Measurements from ENCODE around the gene SIRT7. TPM values are rescaled to one million over a fixed set of nuclear protein-coding genes. Genes with fewer than 3 reads are reported as not detected.

The SIRT7 gene
- polyA plus RNA-seq, 1 of the 3 experiments (the other 2 are of a cell fraction), result 32.6 TPM

DNA sequence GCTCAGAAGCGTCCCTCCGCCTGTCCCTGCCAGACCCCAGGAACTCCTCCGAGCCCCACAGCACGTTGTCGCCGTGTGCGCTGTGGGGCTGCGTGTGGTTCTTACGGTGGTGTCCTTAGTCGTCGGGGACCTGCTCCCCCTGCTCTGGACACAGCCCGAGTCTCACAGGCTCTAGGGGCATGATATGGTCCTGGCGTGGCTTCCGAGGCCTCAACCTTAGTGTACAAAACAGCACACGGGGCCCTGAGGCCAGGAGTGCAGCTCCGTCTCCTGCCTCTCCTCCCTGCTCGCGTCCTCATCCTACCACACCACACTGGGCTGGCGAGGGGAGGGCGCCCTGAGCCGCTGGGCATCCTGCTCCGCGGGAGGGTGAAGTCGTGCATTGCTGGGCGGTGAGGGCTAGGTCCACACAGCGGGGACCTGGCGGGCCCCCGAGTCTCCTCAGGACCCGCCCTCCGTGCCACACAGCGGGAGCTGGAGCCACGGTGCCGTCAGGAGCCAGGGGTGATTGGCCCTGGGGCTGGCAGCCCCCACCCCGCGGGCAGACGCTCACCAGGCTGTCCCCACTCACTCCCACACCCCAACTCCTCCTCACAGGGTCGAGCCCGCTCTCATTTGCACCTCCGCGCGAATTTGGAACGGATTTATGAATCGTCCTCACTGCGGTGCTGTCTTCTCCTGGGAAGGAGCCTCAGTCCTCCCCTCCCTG, 10.7 kb upstream of the SIRT7 start:
- Histone ChIP-seq H3K4me2 (peak overlapping the region; percentile 100), H3K4me3 (ENCODE audit: low read depth in 2 of 2, low read length in 1 of 2) (peak overlapping the region; percentile 92), H3K9me3 (no peaks in the 10 kb centered on the region), H4K20me1 (ENCODE audit: insufficient read depth) (peaks cover 36% of the 10 kb centered on the region), H3K9ac (peak overlapping the region; percentile 70), H2AFZ (ENCODE audit: low read depth) (peak overlapping the region; percentile 82), H3K9me2 (no peaks in the 10 kb centered on the region), H3K36me3 (replicated peaks in 1 of 2; ENCODE audit: control insufficient read depth in 1 of 2, insufficient read depth in 2 of 2, low read length in 1 of 2) (peaks cover 0 to 6% of the 10 kb centered on the region in 2 experiments), H3K27ac (ENCODE audit: low read depth in 2 of 2, low read length in 1 of 2) (peak overlapping the region in 1 of 2 experiments; percentile 85; a peak in 3 of 4 replicates), H3K79me2 (ENCODE audit: insufficient read depth) (peaks cover 35% of the 10 kb centered on the region), H3F3A (replicated peaks; ENCODE audit: insufficient read depth) (peaks cover 17% of the 10 kb centered on the region), H3K27me3 (ENCODE audit: insufficient read depth) (no peaks in the 10 kb centered on the region), H3K4me1 (ENCODE audit: control insufficient read depth in 1 of 2, insufficient read depth in 2 of 2, low read depth in 1 of 2, low read length in 1 of 2) (peaks cover 18 to 30% of the 10 kb centered on the region in 2 experiments; a peak in 2 of 4 replicates)
- CTCF ChIA-PET, result interaction anchor here (0.7 to 11.7 kb wide), 21 partner anchors 8 to 1654 kb away, joined by 3 to 107 read pairs (median 6); partner anchors contain the start of genes ALYREF, ANAPC11, ARHGDIA and ASPSCR1
- TF ChIP-seq GATA2 (CRISPR knock-in tag; IDR thresholded peaks at IDR 0.05), result no peak
- peak; percentile 80 for DNase-seq
- WGBS (ENCODE audit: low lambda C conversion rate), result 57% methylated on average over 28 of the region's 44 CpGs
- POLR2A ChIA-PET, result interaction anchor here (0.6 to 5.0 kb wide), 9 partner anchors 9 to 109 kb away, joined by 3 to 34 read pairs (median 4); partner anchors contain the start of genes ARHGDIA, CENPX, DCXR and LRRC45

- peaks cover 43% of the 10 kb centered on the region for H3K79me2 ChIP-seq (ENCODE audit: insufficient read depth)
- peak within 1 kb of the TSS; percentile 92 for H3K4me3 ChIP-seq (ENCODE audit: low read depth in 2 of 2, low read length in 1 of 2)
- no peaks in the 10 kb centered on the region for H3K27me3 ChIP-seq (ENCODE audit: insufficient read depth)
- H3F3A ChIP-seq (replicated peaks; ENCODE audit: insufficient read depth), result peaks cover 17% of the 10 kb centered on the region
- peak within 1 kb of the TSS; percentile 82 for H2AFZ ChIP-seq (ENCODE audit: low read depth)
- no peaks in the 10 kb centered on the region for H3K9me2 ChIP-seq
- H3K36me3 ChIP-seq (replicated peaks in 1 of 2; ENCODE audit: control insufficient read depth in 1 of 2, insufficient read depth in 2 of 2, low read length in 1 of 2), result peaks cover 0 to 2% of the 10 kb centered on the region in 2 experiments
- peaks cover 38% of the 10 kb centered on the region for H4K20me1 ChIP-seq (ENCODE audit: insufficient read depth)
- H3K4me2 ChIP-seq, result peak within 1 kb of the TSS; percentile 100
- peaks cover 20 to 31% of the 10 kb centered on the region in 2 experiments; a peak in 2 of 4 replicates for H3K4me1 ChIP-seq (ENCODE audit: control insufficient read depth in 1 of 2, insufficient read depth in 2 of 2, low read depth in 1 of 2, low read length in 1 of 2)
- under 1% methylated on average over 43 of the region's 98 CpGs for WGBS (ENCODE audit: low lambda C conversion rate)
- no peaks in the 10 kb centered on the region for H3K9me3 ChIP-seq
- CTCF ChIA-PET, result interaction anchor here (0.7 to 11.7 kb wide), 26 partner anchors 9 to 1653 kb away, joined by 3 to 107 read pairs (median 4); partner anchors contain the start of genes ALYREF, ANAPC11, ARHGDIA and ASPSCR1
- H3K9ac ChIP-seq, result peak within 1 kb of the TSS; percentile 91
- DNase-seq, result peak; percentile 100
- peak within 1 kb of the TSS; percentile 72 to 85 for H3K27ac ChIP-seq (ENCODE audit: low read depth in 2 of 2, low read length in 1 of 2)
- POLR2A ChIA-PET, result interaction anchor here (1.0 to 5.0 kb wide), 9 partner anchors 10 to 110 kb away, joined by 3 to 34 read pairs (median 4); partner anchors contain the start of genes ALYREF, ANAPC11, ARHGDIA and CENPX
- no peak for TF ChIP-seq TCF12 (IDR thresholded peaks at IDR 0.05)
- no peak for TF ChIP-seq JUND (IDR thresholded peaks at IDR 0.05)
- no peak for TF ChIP-seq EZH2phosphoT487 (IDR thresholded peaks at IDR 0.05; ENCODE audit: borderline replicate concordance, low read depth)
- TF ChIP-seq FOXM1 (IDR thresholded peaks at IDR 0.05; ENCODE audit: low read depth), result no peak
- TF ChIP-seq GATA2 (CRISPR knock-in tag; IDR thresholded peaks at IDR 0.05), result no peak
- no peak for TF ChIP-seq MEF2A (IDR thresholded peaks at IDR 0.05; ENCODE audit: borderline replicate concordance, low read depth)
- no peak for TF ChIP-seq SMC3 (IDR thresholded peaks at IDR 0.05; ENCODE audit: low read depth, low read length)
- peak; percentile 63 for TF ChIP-seq POLR2AphosphoS5 (IDR thresholded peaks at IDR 0.05; ENCODE audit: low read depth, low read length)
- TF ChIP-seq SIN3A (IDR thresholded peaks at IDR 0.05; ENCODE audit: borderline replicate concordance, low read depth, low read length), result peak; percentile 68; the same call in 1 of the 2 replicates
- no peak for TF ChIP-seq FOSL2 (IDR thresholded peaks at IDR 0.05; ENCODE audit: borderline replicate concordance, low read depth)
- TF ChIP-seq, protein P1, sequence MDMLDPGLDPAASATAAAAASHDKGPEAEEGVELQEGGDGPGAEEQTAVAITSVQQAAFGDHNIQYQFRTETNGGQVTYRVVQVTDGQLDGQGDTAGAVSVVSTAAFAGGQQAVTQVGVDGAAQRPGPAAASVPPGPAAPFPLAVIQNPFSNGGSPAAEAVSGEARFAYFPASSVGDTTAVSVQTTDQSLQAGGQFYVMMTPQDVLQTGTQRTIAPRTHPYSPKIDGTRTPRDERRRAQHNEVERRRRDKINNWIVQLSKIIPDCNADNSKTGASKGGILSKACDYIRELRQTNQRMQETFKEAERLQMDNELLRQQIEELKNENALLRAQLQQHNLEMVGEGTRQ (IDR thresholded peaks at IDR 0.05; ENCODE audit: borderline replicate concordance, low read depth, low read length), result peak; percentile 96
- no peak for TF ChIP-seq FOXJ3 (CRISPR knock-in tag; IDR thresholded peaks at IDR 0.05)
- TF ChIP-seq, protein P2, sequence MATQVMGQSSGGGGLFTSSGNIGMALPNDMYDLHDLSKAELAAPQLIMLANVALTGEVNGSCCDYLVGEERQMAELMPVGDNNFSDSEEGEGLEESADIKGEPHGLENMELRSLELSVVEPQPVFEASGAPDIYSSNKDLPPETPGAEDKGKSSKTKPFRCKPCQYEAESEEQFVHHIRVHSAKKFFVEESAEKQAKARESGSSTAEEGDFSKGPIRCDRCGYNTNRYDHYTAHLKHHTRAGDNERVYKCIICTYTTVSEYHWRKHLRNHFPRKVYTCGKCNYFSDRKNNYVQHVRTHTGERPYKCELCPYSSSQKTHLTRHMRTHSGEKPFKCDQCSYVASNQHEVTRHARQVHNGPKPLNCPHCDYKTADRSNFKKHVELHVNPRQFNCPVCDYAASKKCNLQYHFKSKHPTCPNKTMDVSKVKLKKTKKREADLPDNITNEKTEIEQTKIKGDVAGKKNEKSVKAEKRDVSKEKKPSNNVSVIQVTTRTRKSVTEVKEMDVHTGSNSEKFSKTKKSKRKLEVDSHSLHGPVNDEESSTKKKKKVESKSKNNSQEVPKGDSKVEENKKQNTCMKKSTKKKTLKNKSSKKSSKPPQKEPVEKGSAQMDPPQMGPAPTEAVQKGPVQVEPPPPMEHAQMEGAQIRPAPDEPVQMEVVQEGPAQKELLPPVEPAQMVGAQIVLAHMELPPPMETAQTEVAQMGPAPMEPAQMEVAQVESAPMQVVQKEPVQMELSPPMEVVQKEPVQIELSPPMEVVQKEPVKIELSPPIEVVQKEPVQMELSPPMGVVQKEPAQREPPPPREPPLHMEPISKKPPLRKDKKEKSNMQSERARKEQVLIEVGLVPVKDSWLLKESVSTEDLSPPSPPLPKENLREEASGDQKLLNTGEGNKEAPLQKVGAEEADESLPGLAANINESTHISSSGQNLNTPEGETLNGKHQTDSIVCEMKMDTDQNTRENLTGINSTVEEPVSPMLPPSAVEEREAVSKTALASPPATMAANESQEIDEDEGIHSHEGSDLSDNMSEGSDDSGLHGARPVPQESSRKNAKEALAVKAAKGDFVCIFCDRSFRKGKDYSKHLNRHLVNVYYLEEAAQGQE (IDR thresholded peaks at IDR 0.05; ENCODE audit: low read depth, low read length), result 0 out of 2 replicates have a peak, but pooled peaks have one; percentile 5
- TF ChIP-seq USF1 (IDR thresholded peaks at IDR 0.05; ENCODE audit: borderline replicate concordance, low read depth), result peak; percentile 98
- no peak for TF ChIP-seq YY1 (IDR thresholded peaks at IDR 0.05; ENCODE audit: low read depth)
- no peak for TF ChIP-seq RXRA (IDR thresholded peaks at IDR 0.05; ENCODE audit: borderline replicate concordance, low read depth)
Observed at GRCh38 chr17:81927653-81928543, 9.9 kb upstream of the SIRT7 start, which contains the start of gene MAFG. MAFG (minus strand) TSS chr17:81927735; CDS start chr17:81923185, 4,550 bp downstream.
